HG03378 (cell line): ENCODE measurements around the gene KRT36.

Experiments
- ATAC-seq: cut with Tn5 transposase; IDR thresholded peaks from one replicate; pipeline ENCODE4 v1.9.1; 2021; ENCODE audit warnings: mild to moderate bottlenecking, moderate library complexity; ENCODE audit not compliant: unreplicated experiment

The KRT36 gene

DNA sequence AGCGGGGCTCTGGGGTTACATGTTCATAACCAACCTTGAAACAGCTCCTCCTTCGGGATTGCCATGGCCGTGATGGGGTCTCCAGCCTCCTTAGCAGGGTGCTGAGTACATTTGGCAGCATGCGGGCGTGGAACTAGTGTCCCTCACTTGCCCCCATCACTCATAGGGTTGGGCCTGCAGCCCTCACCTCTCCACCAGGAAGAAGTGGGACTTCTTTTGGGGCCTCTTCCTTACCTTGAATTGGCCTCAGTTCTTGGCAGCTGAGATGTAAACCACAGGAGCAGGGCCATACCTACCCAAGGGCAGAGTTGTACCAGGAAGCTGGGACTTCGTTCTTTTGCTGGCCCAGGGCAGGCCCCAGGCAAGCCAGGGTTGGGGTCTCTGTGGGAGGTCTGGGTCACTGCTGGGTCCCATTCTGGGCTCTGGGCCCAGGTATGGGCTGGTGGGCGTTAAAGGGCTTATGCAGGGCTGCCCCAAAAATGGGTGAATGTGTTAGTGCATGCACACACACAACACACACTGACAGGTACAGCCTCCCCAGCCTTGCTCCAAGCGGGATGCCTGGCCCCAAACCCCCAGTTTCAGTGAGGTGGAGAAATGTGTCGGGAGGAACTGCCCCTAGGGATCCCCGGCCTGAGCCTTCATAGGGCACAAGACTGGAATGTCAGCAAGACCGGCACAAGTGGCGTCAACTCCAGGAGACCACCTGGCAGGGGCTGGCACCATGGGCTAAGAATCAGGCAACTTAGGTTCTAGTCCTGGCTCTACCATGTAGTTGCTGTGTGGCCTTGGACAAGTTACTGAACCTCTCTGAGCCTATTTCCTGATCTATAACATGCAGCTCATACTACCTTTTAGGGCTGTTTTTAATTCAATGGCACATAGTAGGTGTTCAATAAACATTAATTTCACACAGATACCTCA is 32.9 kb upstream of the KRT36 start:
- ATAC-seq = no peak

DNA sequence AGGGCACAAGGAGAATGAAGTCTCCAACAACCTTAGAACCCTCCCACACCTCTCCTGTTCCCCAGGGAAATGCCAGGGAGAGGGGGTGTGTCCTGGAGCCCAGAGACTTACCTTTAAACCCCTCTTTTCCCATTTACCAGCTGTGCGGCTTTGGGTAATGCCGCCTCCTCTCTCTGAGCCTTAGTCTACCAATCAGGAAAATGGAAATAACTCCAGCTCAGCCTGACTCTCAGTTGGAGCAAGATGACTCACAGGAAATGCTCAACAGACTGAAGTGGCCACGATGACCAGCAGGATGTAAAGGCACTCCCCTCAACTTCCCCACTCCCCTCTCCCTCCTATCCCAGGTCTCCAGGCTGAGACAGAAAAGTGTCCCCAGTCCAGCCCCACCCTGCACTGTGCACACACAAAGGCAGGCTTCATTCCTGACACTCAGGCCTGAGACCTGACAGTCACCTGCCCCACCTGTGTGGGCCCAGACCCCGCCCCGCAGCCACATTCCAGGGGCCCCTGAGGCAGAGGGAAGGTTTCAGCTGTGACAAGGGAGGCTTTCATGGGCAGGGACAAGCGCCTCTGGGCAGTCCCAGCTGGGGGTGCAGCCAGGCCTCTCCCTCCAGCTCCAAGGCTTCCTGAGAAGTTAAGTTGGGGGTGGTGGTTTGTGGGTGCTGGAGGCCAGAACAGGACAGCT is 32.0 kb upstream of the KRT36 start:
- no peak for ATAC-seq

DNA sequence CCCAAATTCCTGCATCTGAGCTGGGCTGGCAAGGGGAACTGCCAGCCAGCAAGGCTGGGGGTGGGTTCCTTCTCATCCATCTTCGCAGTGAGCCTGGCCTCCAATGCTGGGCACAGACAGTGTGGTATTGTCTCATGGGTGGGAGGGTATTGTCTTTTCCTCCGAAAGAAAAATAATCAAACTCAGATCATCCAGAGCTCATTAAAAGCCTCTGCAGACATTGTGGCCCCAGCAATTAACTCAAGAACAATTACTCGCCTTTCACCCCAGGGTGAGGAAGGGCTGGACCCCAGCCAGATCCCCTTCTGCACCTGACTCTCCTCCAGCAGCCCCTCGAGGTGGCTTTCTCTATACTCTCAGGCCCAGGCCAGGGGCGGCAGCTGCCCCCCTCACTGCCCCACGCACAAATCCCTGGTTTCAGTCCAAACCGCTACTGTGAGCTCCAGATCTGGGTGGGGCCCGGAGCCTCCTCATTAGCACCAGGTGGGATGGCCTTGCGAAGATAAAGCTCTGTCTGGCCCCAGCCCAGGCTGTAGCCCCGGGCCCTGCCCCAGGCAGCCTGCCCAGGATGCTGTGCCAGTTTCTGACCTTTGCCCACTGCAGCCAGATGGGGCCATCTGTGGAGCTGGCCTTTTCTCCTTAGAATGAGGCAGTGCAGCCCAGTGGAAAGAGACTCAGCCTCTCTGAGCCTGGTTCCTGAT is 31.3 kb upstream of the KRT36 start:
- no peak for ATAC-seq

DNA sequence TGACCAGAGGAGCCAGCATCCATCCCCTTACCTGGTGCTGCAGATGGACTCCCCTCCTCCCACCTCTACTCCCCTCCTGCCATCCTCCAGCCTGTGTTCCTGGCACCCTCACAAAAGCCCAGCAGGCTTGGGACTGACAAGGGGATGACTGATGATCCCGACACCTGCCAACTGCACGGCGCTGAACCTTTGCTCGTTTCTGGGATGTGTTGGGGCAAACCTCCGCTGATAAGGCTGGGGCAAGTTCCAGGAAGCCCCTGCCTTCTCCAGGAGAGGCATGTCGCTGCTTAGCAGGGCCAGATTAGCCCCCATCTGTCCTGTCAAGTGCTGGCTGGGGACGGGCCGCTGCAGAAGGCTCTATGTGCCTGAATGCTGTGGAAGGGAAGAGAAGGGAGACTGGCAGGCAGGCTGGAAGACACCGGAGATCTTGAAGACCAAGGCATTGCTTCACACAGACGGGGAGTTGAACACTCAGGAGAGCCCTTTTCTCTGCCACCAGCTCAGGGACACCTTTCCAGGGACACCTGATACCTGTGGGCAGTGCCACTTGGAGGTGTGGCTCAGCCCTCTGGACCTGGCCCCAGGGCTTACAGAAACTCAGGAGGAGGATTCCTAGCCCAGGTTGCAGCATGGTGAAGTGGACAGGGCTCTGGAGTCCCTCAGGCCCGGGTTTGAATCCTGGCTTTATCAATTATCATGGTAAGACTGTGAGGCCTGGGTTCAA is 30.0 kb upstream of the KRT36 start:
- no peak for ATAC-seq

DNA sequence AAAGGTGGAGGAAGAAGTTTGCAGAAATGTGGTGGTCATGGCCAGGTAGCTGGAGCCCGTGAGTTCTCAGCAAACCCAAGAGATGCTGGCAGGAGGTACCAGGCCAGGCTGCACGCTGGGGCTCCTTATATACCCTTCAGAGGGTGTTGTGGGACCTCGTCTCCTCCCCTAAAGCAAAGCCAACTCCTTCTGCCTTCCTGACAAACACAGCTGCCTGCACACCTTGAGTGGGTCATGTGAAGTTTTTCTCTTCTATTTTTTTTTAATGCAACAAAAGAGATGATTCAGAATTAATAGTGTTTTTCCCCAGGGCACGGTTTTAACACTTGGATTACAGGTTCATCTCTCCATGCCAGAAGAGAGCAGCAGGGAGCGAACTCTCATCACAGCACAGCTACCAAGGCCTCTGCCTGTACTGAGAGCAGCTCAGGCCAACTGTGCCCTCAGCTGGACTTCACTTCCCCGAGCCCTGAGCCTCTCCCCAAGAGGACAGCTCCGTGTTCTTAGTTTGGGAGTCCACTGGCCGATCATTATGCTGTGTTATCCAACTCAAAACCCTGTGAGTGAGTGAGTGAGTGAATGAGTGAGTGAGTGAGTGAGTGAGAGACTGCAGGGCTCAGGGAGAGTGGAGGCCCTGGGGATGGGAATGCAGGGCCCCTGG is 29.2 kb upstream of the KRT36 start, which contains the start of gene KRT15:
TSS of gene KRT15 (minus strand) at position 102 of the 661 bp plus-strand sequence. CDS start at position 39, 63 bp downstream.
- no peak for ATAC-seq

DNA sequence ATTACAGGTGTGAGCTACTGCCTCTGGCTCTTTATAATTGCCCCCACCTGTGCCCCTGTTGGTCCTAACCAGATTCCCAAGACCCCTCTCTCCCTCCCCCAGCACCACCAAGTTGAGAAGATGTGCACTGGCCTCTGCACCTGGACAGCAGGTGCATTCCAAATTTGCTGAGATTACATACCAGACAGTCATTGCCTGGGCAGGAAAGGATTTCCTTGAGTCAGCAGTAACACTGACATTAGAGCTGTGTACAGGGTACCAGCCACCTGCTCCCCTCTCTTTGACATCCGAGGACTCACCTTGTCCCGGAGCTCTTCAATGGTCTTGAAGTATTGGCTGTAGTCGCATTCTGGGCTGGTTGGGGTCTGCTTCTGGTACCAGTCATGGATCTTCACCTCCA is 28.3 kb upstream of the KRT36 start:
- ATAC-seq = no peak

DNA sequence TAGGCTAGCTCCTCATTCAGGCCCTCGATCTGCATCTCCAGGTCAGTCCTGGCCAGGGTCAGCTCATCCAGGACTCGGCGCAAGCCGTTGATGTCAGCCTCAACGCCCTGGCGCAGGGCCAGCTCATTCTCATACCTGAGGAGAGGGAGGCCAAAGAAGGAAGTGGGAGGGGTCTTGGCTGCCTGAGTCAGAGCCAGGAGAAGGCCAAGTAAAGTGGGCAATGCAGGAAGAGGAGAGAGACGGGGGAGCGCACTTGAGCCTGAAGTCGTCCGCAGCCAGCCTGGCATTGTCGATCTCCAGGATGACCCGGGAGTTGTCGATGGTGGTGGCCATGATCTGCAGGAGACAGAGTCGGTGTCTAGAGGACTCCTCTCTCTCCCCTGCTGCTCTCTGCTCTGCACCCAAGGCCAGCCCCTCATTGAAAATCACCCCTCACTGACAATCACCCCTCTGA is 27.1 kb upstream of the KRT36 start:
- ATAC-seq = no peak

DNA sequence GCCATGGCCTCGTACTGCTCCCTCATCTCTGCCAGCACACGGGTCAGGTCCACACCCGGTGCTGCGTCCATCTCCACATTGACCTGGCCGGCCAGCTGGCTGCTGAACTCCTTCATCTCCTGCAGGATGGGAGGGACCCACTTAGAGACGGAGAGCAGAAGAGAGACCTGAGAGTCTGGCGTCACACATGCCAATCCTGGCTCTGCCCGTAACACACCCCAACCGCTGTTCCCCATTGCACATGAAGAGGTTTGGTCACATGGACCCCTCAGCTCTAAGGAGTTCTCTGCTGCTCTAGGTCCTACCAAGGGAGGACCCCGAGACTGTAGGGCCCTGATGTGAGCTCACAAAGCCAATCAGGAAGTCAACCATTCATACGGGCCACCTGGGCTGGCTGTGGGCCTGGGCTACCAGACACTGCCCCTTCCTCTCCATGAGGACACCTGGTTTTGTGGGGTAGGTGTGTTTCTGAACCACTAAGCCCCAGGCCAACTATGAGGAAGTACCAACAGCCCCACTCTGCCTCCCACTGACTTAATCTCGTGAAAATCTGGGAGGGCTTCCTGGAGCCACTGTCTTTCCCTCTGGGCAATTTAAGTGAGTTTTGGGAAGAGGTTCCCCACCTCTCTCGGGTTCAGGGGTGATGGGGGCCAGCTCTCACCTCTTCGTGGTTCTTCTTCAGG is 26.6 kb upstream of the KRT36 start:
- no peak for ATAC-seq

DNA sequence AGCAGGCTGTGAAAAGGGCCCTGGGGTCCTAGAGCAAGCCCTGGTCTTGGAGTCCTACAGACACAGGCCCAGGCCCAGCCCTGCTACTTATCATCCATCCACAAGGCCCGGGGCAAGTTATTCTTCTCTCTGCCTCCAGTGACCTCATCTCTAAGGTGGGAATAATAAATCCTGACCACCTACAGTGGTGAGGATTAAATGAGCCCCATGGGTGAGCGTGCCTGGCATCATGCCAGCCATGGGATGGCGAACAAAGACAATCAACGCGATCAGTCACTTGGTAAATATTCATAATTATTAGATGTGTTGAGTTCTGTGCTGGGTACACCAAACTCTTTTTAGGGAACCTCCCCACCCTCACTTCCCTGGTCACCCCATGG is 23.4 kb upstream of the KRT36 start:
- no peak for ATAC-seq

DNA sequence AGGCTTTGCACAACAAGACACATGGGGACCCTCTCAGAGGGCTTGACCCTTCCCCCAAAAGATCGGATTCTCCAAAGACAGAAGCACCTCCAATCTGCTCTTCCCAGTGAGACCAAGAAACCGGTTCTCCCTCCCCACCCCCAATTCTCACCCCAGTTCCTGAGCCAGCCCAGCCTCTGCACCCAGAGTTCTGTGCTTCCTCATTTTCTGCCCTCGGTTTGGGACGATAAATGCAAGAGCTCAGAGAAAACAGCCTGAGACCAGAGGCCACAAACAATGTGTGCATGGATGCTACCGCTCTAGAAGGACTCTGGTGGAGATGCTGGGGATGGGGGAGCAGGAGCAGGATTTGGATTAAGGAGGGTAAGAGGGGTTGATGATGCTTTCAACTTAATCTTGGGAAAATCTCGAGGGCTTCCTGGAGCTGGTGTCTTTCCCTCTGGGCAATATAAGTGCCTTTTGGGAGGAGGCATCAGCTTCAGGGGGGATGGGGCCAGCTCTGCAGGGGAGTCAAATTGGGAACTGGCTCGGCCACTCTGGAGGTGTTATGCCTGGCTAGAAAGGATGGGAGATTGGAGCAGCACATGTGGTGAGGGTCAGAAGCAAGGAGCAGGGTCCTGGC is 22.9 kb upstream of the KRT36 start:
- no peak for ATAC-seq

DNA sequence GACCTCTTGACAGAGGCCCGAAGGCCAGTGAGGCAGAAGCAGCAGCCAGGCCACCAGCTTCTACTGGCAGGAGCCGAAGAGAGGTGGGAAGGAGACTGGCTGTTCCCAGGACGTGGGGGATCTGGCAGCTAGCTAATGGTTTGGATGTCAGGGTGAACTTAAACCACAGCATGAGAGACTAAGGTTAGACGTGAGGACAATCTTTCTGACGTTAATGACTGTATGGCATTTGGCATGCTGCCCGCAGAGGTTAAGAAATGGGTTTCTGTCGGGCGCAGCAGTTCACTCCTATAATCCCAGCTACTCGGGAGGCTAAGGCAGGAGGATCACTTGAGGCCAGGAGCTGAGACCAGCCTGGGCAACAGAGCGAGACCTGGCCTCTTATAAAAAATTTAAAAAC is 22.0 kb upstream of the KRT36 start:
- ATAC-seq = no peak

DNA sequence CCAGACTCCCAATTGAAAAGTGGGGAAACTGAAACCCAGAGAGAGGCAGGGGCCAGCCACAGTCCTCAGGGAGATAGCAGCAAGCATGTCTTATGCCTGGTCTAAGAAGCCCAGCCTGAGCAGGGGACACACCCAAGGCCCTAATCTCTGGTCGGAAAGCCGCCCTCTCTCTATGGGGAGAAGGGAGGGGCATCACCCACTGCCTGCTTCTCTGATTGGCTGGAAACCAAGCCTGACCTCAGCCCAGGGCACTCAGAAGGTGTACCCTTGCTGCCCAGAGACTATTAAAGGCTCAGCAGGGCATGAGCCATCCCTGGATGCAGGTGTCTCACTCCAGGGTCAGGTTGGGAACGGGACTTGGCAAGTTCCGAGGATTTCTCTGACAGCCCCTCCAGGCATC is 21.4 kb upstream of the KRT36 start:
- ATAC-seq = no peak

DNA sequence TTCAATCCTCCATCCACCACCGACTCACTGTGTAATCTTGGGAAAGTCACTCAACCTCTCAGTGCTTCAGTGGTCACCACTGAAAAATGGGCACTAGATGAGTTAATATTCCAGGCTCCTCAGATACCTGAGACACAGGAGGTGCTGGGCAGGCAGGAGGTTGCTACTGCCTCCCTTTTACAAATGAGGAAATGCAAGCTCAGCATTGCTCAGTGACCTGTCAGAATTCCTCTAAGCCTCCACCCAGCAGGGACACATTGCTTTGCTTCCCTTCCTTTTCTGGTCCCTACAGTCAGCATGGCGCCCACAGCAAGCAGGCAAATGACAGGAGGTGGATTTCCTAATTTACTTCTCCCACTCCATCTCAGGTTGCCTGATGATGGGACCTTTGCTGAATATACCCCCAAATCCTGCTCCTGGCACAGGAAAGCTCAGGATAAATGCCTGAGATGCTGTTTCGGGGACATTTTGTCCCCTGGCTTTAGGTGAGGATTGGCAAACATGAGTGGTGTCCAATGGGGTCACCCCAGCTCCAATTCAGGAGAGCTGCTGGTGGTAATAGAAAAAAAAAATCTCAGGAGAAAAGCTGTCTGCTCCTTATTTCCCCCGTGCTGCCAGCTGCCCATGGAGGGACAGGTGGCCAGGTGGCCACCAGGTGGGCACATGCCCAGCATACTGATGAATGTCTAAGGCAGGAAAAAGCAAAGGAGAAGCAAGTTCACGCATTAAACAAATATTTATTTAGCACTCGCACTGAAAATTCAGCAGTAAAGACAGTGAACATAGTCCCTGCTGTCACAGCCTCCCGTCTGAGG is 20.7 kb upstream of the KRT36 start:
- no peak for ATAC-seq

DNA sequence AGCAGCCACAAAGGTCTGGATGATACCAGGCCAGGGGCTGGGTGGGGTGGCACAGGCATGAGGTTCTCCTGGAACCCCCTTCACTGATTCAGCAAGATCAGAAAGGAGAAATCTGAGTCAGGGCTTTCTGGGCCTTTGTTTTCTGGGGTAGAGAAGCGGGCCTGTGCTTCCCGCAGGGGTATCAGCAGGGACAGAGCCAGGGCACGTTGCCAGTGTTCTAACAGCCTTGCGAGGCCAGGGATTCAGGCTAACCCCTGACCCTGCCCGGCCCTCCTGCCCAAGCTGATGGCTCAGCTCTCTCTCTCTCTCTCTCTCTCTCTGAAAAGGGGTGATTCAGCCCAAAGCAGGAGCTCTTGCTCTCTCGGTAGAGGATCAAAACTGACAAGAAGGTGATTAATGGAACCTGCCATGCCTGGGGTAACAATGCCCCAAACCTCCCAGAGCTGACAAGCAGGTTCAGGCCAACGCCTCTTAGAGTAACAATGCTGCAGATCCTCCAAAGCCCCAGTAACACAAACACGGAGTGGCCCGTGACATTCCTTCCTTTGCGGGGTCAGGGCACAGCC is 17.7 kb upstream of the KRT36 start:
- no peak for ATAC-seq

DNA sequence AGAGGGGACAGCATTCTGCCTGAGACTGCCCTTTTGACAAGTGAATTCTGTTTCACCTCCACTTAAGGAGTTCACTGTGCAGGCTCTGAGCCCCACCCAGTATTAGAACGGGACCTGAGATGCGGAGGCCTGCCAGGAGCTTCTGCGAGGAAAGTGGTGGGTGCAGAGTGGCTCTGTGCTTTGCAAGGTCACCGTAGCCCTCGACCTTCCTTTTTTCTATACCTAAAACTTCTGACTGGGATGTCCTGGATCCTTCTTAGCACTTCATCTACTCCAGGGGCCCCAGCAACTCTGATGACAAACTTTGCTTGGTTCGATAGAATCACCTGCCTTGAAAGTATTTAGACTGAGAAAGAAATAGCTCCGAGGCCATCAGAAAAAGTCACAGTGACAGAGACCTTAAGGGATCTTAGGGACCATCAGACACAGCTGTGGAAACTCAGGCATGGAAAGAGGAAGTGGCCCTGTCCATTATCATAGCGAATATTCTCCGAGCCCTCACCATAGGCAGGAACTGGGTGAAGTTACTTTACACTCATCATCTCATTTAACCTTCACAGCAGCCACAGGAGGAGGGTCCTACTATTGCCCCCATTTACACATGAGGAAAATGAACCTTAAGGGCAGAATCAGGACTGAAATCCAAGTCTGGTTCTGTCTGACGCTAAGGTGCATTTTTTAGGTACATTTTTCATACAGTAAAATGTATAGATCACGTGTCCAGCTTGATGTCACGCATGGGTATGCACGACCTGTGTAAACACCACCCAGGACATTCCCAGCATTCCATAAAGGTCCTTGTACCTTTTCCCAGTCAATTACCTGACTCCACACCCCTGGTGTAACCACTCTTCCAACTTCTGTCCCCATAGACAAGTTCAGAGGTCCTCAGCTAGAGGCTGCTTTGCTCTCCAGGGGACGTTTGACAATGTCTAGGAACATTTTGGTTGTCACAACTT is 16.4 kb upstream of the KRT36 start:
- no peak for ATAC-seq

DNA sequence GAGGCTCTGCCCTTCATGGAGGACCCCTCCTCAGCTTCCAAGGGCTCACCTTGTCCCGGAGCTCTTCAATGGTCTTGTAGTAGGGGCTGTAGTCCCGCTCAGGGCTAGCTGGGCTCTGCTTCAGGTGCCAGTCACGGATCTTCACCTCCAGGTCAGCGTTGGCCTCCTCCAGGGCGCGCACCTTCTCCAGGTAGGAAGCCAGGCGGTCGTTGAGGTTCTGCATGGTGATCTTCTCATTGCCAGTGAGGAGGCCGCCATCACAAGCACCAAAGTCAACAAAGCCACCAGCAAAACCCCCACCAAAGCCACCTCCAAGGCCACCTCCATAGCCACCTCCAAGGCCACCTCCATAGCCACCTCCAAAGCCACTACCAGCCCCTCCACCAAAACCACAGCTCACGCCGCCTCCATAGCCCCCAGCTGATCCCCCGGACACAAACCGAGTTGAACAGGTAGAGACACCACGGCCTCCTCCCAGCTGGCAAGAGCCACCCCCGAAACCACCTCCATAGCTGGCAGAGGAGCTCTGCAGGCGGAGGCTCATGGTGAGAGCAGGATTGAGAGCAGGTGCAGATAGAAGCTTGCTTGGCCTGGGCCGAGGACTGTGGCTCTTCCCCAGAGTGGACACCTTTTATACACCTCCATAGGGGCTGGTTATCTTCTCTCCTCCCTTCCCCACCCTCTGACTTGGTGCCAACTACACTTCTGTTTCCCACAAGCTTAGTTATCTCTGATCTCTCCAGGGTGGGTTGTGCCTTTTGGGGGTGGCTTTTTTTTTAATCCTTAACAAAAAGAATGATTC is 15.5 kb upstream of the KRT36 start, which contains the start of gene KRT13:
TSS of gene KRT13 (minus strand) at position 606 of the 802 bp plus-strand sequence. CDS start at position 544, 62 bp downstream.
- ATAC-seq = no peak
